ENCODE results near the gene CACNB2. TPM values are rescaled to one million over a fixed set of nuclear protein-coding genes. Genes with fewer than 3 reads are reported as not detected.
"Not testable (repeated sequence)": the region's sequence is repeated elsewhere in the genome, so short reads cannot be mapped to it uniquely, and the experiment has no call there.

CACNB2 gene
- total RNA-seq, 1 donor from 2014 or later: 16.1 TPM

DNA sequence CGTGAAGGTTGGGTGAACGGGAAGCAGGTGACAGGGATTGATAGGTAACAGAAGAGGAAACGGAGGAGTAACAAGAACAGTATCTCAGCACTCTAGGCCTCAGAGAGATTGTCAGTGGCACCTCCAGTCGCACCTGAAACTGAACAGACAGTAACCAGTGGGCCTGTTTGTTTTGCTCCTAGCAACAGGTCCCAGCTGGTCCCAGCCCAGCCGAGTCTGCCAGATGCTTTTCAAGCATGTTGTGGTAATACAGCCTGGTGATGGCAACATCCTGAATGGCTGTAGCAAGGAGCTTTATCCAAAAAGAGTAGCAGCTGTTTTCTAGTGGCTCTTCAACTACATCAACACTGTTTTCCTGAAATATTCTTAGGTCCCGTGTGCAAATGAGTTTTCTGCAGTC is 4.7 kb downstream of the CACNB2 start:
- peak; percentile 42 for DNase-seq (ENCODE audit: low spot score)

- DNase-seq (ENCODE audit: low spot score): peak; percentile 19
Measured at GRCh38 chr10:18145652-18146051, 5.4 kb downstream of the CACNB2 start.

GRCh38 chr10:18149196-18149800 is 9.1 kb downstream of the CACNB2 start:
- no peak for DNase-seq (ENCODE audit: low spot score)

DNA sequence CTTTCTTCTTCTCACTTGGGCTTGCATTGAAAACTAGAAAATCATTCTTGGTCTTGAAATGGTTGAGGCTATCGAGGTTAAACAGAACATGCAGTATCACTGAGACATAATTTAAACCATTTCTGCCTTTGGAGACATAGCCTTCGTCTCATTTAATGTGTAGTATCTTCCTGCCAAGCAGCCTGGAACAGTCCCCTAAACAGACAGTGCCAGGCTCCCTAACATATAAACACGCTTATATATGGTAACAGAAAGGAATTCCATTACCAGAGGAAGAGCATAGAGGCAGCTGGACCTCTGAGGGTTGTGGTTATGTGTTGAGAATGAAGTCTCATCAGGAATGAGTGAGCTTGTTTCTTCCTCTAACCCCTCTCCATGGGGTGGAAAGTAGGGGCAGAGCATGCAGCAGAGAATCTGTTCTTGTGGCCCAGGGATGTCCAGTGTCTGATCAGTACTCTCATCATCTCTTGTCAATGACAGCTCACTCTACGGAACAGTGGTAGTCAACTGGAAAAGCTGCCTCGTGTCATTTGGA is 11.2 kb downstream of the CACNB2 start:
- no peak for DNase-seq (ENCODE audit: low spot score)

GRCh38 chr10:18153381-18153780 is 13.2 kb downstream of the CACNB2 start:
- not testable (repeated sequence) for DNase-seq (ENCODE audit: low spot score)

GRCh38 chr10:18155321-18155720 is 15.1 kb downstream of the CACNB2 start:
- no peak for DNase-seq (ENCODE audit: low spot score)

GRCh38 chr10:18156797-18157196 is 16.6 kb downstream of the CACNB2 start:
- not testable (repeated sequence) for DNase-seq (ENCODE audit: low spot score)

- DNase-seq (ENCODE audit: low spot score): peak; percentile 60
Measured at GRCh38 chr10:18157881-18158280, 17.7 kb downstream of the CACNB2 start.

- DNase-seq (ENCODE audit: low spot score): peak; percentile 91
Measured at GRCh38 chr10:18158773-18159265, 18.6 kb downstream of the CACNB2 start.

- peak; percentile 85 for DNase-seq (ENCODE audit: low spot score)
Measured at GRCh38 chr10:18159557-18159956, 19.3 kb downstream of the CACNB2 start.

GRCh38 chr10:18162021-18162627 is 21.9 kb downstream of the CACNB2 start:
- DNase-seq (ENCODE audit: low spot score): no peak

DNA sequence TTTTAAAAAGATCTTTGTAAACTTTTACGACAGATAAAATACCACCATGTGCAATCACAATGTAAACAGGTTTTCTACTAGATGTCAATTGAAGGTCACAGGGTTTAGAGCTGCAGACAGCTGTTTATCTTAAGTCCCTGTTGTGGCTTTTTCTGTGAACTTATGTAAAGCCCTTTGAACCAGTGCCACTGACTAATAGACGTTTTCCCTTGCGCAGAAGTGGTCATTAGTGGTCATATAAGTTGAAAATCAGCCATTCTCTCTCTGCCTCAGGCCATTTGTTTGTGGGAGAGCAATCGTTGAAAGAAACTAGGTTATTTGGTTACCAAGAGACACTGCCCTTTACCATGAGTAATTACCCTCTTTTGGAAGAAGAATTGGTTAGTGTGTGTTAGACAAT is 23.9 kb downstream of the CACNB2 start:
- DNase-seq (ENCODE audit: low spot score): peak; percentile 69

DNA sequence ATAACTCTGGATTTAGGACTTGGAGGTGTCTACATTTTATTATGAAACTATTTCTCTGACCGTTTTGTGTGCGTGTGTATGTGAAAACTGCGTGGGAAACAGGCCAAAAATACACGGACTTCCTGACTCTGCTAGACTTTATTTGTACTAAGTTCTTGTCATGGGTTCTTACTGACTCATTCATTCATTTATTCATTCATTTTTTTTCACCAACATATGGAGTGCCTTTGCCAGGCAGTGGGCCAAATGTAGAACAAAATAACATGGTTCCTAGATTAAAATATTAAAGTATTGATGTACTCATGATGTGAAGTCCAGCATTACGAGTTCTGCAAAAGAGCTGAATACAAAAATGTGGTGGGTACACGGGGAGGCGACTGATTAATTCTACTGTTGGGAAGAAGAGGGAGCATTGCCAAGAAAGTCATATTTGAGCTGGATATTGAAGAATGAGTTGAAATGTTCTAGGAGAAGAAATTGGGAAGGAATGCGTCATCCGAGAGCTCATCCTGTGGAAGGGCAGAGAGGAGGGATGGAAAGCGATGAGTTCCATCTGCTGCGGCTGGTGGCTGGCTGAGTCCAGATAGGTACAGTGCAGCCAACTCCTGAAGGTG is 24.6 kb downstream of the CACNB2 start:
- DNase-seq (ENCODE audit: low spot score): peak; percentile 80

- DNase-seq (ENCODE audit: low spot score): no peak
Measured at GRCh38 chr10:18178854-18179483, 38.7 kb downstream of the CACNB2 start.

DNA sequence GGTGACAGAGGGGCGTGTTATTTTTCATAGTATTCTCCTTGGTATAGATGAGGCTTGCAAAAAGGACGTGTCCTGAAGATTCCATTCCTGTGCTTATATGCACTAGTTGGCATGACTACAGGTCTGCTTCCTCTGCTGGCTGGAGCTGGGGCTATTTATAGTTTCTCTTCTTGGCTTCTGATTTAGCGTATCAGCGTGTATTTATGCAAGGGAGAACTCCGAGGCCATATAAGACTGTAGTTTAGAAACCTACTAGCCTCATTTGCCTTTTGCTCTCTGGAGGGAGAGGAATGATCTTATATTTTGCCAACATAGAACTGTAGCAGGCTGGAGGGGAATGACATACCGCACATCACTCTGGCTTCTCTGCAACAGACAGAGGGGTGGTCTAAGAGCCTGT is 39.7 kb downstream of the CACNB2 start:
- DNase-seq (ENCODE audit: low spot score): peak; percentile 92

DNA sequence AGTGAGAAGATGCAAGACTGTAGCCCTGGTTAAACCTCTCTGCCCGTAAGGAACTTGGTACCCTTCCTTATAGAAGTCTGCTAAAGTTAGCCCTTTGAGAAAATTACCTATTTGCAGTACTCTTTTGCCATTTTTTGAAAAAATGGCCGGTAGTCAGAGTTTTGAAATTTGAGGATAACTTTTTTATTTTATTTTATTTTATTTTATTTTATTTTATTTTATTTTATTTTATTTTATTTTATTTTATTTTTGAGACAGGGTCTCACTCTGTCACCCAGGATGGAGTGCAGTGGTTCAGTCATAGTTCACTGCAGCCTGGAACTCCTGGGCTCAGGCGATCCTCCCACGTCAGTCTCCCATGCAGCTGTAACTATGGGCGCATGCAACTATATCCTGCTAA is 41.2 kb downstream of the CACNB2 start:
- not testable (repeated sequence) for DNase-seq (ENCODE audit: low spot score)

GRCh38 chr10:18185621-18186020 is 45.4 kb downstream of the CACNB2 start:
- DNase-seq (ENCODE audit: low spot score): no peak

DNA sequence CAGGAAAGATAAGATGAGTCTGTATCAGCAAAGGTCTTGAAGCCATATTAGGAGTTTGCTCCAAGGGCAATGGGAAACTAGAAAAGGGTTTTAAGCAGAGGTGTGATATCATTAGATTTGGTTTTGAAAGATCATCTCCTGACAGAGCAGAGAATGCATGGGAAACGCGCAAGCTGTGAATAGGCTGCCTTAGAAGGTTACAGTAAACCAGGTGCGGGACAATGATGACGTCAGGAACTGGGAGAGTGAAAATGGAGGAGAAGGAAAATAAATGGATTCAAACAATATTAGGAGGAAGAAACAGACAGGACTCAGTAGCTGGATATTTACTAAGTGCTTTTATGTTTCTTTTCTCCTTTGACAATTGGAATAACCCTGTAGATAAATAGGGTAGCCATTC is 50.6 kb downstream of the CACNB2 start:
- DNase-seq (ENCODE audit: low spot score): no peak

DNA sequence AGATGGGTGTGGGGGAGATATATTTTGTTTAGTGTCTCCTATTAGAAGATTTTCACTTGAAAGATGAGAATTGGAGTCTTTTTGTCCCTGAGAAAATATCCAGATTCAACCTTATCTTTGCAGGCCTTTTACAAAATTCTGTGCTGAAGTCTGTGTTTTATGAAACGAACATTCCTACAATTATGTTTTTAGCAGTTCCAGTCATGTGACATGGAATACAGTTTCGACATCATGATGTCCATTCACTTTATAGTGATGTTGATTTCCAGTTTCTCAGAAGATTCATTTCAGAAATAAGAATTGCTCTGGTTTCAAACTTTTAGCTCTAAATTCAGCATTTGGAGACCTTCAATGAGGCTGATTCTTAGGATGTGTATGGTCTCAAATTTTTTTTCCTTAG is 54.4 kb downstream of the CACNB2 start:
- DNase-seq (ENCODE audit: low spot score): peak; percentile 57

GRCh38 chr10:18195060-18195799 is 55.0 kb downstream of the CACNB2 start:
- peak; percentile 74 for DNase-seq (ENCODE audit: low spot score)

- DNase-seq (ENCODE audit: low spot score): peak; percentile 92
Measured at GRCh38 chr10:18196806-18197550, 56.8 kb downstream of the CACNB2 start.
